C4-2B (cell line): ENCODE data around the gene APIP.

Experiments
- ZFX ChIP-seq: fragments of 450-650 bp; IDR thresholded peaks from 2 replicates; pipeline ENCODE4 v1.6.1; 2017
- TF ChIP-seq, protein P1 (sequence below): fragments of 450-650 bp; conservative IDR thresholded peaks from 2 replicates; pipeline ENCODE4 v1.5.1; 2017; ENCODE audit warnings: mild to moderate bottlenecking

GRCh38 chr11:34863048-34863447, 53.1 kb downstream of the APIP start:
- TF ChIP-seq, protein P1, sequence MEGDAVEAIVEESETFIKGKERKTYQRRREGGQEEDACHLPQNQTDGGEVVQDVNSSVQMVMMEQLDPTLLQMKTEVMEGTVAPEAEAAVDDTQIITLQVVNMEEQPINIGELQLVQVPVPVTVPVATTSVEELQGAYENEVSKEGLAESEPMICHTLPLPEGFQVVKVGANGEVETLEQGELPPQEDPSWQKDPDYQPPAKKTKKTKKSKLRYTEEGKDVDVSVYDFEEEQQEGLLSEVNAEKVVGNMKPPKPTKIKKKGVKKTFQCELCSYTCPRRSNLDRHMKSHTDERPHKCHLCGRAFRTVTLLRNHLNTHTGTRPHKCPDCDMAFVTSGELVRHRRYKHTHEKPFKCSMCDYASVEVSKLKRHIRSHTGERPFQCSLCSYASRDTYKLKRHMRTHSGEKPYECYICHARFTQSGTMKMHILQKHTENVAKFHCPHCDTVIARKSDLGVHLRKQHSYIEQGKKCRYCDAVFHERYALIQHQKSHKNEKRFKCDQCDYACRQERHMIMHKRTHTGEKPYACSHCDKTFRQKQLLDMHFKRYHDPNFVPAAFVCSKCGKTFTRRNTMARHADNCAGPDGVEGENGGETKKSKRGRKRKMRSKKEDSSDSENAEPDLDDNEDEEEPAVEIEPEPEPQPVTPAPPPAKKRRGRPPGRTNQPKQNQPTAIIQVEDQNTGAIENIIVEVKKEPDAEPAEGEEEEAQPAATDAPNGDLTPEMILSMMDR: no peak
- no peak for TF ChIP-seq ZFX
